Umbilical cord (tissue), 2 donors: ENCODE data around the gene CDHR2. TPM values are rescaled to one million over a fixed set of nuclear protein-coding genes. Genes with fewer than 3 reads are reported as not detected.
A peak's percentile ranks its signal among the peaks of the same experiment; 100 is the strongest.
"Not testable (repeated sequence)": the region's sequence is repeated elsewhere in the genome, so short reads cannot be mapped to it uniquely, and the experiment has no call there.

Experiments
- DNase-seq: peaks from one replicate; pipeline ENCODE4 v3.0.0-alpha.2; 2015; ENCODE audit warnings: low spot score
- total RNA-seq: library from RNA; depleted of rRNA; stranded (reverse); fragments of >200 nt; gene quantifications from one replicate; pipeline ENCODE4 v1.2.3, GENCODE V29; 2014; ENCODE audit warnings: low replicate concordance; ENCODE audit not compliant: insufficient read depth

CDHR2 gene
- total RNA-seq, 1 donor from 2014 or later: not detected

- DNase-seq: no peak
These were observed 20.9 kb downstream of the CDHR2 start for GRCh38 chr5:176570044-176570443.

- DNase-seq: peak; percentile 18
These were observed 24.6 kb downstream of the CDHR2 start for GRCh38 chr5:176573564-176574296.

DNA sequence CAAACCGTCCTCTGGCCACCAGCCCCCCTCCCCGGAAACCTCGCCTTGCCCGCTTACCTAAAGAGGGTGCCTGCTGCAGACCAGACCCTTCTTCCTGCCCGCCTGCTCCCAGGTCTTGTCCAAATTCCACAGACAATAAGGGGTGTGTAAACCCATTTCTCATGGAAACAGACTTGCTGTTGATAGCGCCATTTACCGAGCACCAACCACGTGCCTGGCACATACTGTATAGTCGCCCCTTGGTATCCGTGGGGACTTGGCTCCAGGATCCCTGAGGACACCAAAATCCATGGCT, 25.1 kb downstream of the CDHR2 start:
- DNase-seq: no peak

DNA sequence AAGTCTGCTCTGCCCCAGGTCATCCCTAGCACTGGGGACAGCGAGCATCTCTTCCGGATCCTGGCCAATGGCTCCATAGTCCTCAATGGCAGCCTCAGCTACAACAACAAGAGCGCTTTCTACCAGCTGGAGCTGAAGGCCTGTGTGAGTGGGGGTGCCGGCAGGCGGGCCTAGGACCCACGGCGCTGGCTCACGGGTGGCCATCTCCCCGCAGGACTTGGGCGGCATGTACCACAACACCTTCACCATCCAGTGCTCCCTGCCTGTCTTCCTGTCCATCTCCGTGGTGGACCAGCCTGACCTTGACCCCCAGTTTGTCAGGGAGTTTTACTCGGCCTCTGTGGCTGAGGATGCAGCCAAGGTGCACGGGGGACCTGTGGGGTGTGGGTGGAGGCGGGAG, 25.9 kb downstream of the CDHR2 start:
- no peak for DNase-seq

DNA sequence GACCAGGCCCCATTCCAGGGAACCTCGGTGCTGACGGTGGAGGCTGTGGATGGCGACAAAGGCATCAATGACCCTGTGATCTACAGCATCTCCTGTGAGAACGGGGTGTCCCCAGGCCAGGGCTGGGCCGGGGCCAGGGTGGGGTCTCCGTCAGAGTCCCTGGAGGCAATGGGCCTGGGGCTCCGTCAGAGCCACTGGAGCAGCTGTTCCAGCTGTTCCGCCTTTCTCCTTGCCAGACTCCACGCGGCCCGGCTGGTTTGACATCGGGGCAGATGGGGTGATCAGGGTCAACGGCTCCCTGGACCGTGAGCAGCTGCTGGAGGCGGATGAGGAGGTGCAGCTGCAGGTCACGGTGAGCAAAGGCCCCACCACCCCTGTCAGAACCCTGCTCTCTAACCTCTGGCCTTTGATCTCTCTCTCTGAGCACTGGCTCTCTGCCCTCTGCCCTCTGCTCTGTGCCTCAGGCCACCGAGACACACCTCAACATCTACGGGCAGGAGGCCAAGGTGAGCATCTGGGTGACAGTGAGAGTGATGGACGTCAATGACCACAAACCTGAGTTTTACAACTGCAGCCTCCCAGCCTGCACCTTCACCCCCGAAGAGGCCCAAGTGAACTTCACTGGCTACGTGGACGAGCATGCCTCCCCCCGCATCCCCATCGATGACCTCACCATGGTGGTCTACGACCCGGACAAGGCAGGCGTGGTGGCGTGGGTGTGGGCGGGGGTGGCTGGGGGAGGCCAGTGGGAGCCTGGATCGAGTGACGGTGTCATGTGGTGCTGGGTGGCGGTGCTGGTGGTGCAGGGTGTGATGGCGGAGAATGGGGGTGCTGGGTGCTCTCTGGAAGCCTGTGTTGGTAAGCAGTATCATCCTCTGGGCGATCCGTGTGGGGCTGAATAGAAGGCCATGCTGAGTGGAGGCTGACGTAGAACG, 26.6 kb downstream of the CDHR2 start:
- no peak for DNase-seq

GRCh38 chr5:176577312-176578176, 28.4 kb downstream of the CDHR2 start:
- DNase-seq: no peak

DNA sequence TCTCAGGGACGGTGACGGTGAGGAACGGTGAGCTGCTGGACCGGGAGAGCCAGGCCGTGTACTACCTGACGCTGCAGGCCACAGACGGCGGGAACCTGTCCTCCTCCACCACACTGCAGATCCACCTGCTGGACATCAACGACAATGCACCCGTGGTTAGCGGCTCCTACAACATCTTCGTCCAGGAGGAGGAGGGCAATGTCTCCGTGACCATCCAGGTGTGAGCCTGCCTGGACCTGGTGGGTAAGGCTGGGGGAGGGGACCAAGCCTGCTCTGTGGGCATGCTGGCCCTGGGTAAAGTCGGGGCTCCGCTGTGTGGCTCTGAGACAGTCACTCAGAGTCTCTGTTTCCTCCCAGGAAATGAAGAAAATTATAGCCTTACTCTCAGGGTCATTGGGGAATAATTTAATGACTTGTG, 29.3 kb downstream of the CDHR2 start:
- peak; percentile 23 for DNase-seq

DNA sequence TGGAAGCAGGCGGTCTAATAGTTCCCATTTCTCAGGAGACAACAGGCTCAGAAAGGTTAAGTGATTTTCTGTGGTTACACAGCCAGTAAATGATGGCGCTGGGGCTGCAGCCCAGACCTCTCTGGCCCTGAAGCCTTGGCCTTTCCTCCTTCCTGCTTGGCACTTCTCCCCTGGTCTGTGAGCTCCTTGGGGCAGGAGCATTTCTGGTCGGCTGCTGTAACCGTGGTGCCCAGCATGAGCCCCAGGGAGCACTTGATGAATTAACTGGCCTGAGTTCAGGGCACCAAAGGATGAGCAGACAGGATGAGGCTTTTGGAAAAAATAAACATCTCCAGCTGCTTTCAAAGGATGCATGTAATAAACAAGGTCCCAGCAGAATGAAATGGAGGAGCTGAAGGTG, 30.2 kb downstream of the CDHR2 start:
- no peak for DNase-seq

DNA sequence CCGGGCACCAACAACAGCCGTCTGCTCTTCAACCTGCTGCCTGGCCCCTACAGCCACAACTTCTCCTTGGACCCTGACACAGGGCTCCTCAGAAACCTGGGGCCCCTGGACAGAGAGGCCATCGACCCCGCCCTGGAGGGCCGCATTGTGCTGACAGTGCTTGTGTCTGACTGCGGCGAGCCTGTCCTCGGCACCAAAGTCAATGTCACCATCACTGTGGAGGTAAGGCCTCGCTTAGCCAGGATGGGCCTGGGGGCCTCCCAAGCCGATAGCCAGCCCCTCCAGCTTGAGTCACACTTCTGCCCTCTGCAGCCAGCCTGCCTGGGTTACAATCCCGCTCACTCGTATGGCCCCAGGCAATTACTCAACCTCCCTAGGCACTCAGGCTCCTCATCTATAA, 32.2 kb downstream of the CDHR2 start:
- DNase-seq: no peak

DNA sequence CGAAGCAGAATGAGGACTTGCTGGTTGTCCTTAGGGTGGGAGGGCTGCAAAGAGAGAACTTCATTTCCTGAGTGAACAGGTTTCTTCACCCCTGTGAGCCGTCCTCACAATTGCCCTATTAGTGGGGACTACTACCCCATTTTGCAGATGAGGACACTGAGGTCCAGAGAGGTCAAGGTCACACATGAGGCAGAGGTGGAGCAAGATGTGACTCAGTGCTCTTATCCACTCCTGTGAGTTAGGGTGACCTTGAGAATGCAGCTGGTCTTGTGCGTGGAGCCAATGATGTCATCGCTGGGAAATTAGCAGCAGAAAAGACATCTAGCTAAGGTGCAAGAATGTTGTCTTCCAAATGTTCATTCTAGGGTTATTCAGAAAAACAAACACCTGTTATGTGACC, 33.9 kb downstream of the CDHR2 start:
- DNase-seq: no peak

DNA sequence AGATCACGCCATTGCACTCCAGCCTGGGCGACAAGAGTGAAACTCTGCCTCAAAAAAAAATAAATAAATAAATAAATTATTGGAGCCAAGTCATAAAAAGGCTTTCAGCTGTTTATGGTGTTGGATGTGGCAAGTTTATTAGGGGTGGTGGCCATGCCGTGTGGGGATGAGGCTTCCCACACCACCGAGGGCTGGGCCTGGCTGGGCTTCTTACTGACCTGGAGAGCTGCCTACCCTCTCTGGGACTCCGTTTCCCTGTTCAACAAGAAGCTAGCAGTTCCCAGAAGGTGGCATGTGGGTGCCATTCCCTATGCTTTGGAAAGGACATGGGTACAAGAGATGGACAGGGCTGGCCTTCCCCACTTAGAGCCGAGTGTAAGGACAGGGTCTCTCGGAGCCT, 38.3 kb downstream of the CDHR2 start:
- DNase-seq: no peak

- no peak for DNase-seq
These were observed 39.2 kb downstream of the CDHR2 start for GRCh38 chr5:176588297-176588696.

DNA sequence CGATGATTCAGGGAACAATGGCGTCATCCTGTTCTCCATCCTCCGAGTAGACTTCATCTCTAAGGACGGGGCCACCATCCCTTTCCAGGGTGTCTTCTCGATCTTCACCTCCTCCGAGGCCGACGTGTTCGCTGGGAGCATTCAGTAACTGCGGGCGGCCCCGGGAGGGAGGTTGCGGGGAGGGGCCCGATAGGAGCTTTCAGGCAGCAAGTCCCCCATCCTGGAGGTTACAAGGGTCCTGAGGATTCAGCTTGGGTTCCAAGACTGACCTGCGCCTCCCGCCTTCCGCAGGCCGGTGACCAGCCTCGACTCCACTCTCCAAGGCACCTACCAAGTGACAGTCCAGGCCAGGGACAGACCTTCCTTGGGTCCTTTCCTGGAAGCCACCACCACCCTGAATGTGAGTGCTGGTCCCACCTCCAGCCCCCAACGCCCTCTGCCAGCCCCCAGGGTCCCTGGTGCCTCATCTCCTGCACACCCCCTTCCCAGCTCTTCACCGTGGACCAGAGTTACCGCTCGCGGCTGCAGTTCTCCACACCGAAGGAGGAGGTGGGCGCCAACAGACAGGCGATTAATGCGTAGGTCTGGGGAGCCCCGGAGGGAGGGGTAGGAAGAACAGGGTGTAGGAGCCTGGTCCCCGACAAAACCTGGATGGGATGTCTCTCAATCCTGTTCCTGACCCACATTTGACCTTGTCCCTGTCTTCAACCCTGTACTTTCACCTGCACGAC, 40.1 kb downstream of the CDHR2 start:
- no peak for DNase-seq

DNA sequence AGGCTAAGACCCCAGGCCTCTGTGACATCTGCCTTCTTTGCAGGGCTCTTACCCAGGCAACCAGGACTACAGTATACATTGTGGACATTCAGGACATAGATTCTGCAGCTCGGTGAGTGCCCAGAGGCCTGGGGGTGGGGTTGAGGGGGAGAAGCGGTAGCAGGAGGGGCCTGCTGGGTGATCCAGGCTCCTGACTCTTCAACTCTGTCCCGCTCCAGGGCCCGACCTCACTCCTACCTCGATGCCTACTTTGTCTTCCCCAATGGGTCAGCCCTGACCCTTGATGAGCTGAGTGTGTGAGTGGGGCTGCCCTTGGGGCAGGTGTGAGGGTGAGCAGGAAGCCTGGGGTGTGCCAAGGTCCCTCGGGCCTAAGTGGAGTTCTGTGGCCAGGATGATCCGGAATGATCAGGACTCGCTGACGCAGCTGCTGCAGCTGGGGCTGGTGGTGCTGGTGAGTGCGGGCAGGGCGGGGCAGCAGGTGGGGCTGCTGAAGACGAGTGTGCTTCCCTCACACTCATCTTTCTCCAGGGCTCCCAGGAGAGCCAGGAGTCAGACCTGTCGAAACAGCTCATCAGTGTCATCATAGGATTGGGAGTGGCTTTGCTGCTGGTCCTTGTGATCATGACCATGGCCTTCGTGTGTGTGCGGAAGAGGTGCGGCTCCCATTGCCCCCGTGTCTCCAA, 41.0 kb downstream of the CDHR2 start:
- DNase-seq: no peak

- DNase-seq: not testable (repeated sequence)
These were observed 42.5 kb downstream of the CDHR2 start for GRCh38 chr5:176591667-176592066.

GRCh38 chr5:176592573-176592972, 43.4 kb downstream of the CDHR2 start:
- DNase-seq: no peak

- no peak for DNase-seq
These were observed 44.2 kb downstream of the CDHR2 start for GRCh38 chr5:176593273-176593869.

GRCh38 chr5:176594554-176594953, 45.4 kb downstream of the CDHR2 start:
- no peak for DNase-seq

- no peak for DNase-seq
These were observed 46.3 kb downstream of the CDHR2 start for GRCh38 chr5:176595386-176595943.

- DNase-seq: no peak
These were observed 47.0 kb downstream of the CDHR2 start for GRCh38 chr5:176596069-176596644.
